Mesothelial cell of epicardium (in vitro differentiated cells): Measurements from ENCODE around the gene LAX1. TPM values are rescaled to one million over a fixed set of nuclear protein-coding genes. Genes with fewer than 3 reads are reported as not detected.

Experiments used
- DNase-seq, 2 experiments: peaks; one replicate each; pipeline ENCODE4 v3.0.0; 2021; ENCODE audit warnings: low spot score in 2 of 2; ENCODE audit not compliant: unreplicated experiment in 2 of 2
- H3K27ac Mint-ChIP-seq: 2 replicates; pipeline ENCODE4 v1.8.0; 2021; ENCODE audit warnings: mixed read lengths
- H3K27me3 Mint-ChIP-seq: 2 replicates; pipeline ENCODE4 v1.8.0; 2021; ENCODE audit warnings: low read depth, mixed read lengths
- H3K36me3 Mint-ChIP-seq: 2 replicates; pipeline ENCODE4 v1.8.0; 2021; ENCODE audit warnings: mixed read lengths
- H3K4me1 Mint-ChIP-seq: 2 replicates; pipeline ENCODE4 v1.8.0; 2021; ENCODE audit warnings: mixed read lengths
- H3K4me3 Mint-ChIP-seq: 2 replicates; pipeline ENCODE4 v1.8.0; 2021; ENCODE audit warnings: mild to moderate bottlenecking, moderate library complexity, mixed read lengths
- H3K9me3 Mint-ChIP-seq: 2 replicates; pipeline ENCODE4 v1.8.0; 2021; ENCODE audit warnings: mixed read lengths
- CTCF ChIP-seq: fragments of 200-600 bp; sonication (generic); IDR thresholded peaks from one replicate; pipeline ENCODE4 v1.5.0; 2021; ENCODE audit warnings: antibody characterized with exemption; ENCODE audit not compliant: unreplicated experiment
- total RNA-seq: library from RNA; stranded (reverse); gene quantifications from 3 replicates; pipeline ENCODE4 v1.2.1, GENCODE V29; 2021

Gene LAX1
- total RNA-seq: 0.07 TPM in 1 of 3 replicates, not detected in the others

GRCh38 chr1:203765029-203765837 is at the start of gene LAX1:
Gene LAX1, plus strand, starts transcription at chr1:203765183. Its CDS starts 383 bp downstream, at chr1:203765566.
- Mint-ChIP-seq H3K27me3 (no peaks in the 10 kb centered on the region), H3K4me1 (peaks cover 5% of the 10 kb centered on the region)
- no peak for DNase-seq

GRCh38 chr1:203717120-203717519 is 47.9 kb upstream of the LAX1 start:
- no peak for DNase-seq
- Mint-ChIP-seq H3K4me3 (no peak overlapping the region), H3K4me1 (no peaks in the 10 kb centered on the region), H3K27me3 (no peaks in the 10 kb centered on the region), H3K9me3 (no peaks in the 10 kb centered on the region), H3K36me3 (peaks cover 54% of the 10 kb centered on the region), H3K27ac (no peak overlapping the region)
- no peak for TF ChIP-seq CTCF

More at GRCh38 chr1:203765029-203765837, at the start of gene LAX1:
- Mint-ChIP-seq H3K27ac (no peak within 1 kb of the TSS), H3K36me3 (no peaks in the 10 kb centered on the region), H3K9me3 (no peaks in the 10 kb centered on the region), H3K4me3 (no peak within 1 kb of the TSS)
- TF ChIP-seq CTCF: no peak

- Mint-ChIP-seq H3K9me3 (no peaks in the 10 kb centered on the region), H3K4me1 (no peaks in the 10 kb centered on the region), H3K4me3 (no peak overlapping the region), H3K27ac (no peak overlapping the region), H3K36me3 (peaks cover 53% of the 10 kb centered on the region), H3K27me3 (no peaks in the 10 kb centered on the region)
- no peak for TF ChIP-seq CTCF
- no peak for DNase-seq
Measured at GRCh38 chr1:203720242-203720641, 44.7 kb upstream of the LAX1 start.

- Mint-ChIP-seq H3K36me3 (peaks cover 62% of the 10 kb centered on the region), H3K4me3 (no peak overlapping the region), H3K27me3 (no peaks in the 10 kb centered on the region), H3K9me3 (no peaks in the 10 kb centered on the region), H3K27ac (no peak overlapping the region), H3K4me1 (no peaks in the 10 kb centered on the region)
- no peak for TF ChIP-seq CTCF
- DNase-seq: no peak
Measured at GRCh38 chr1:203722909-203723308, 42.1 kb upstream of the LAX1 start.

GRCh38 chr1:203726417-203726867 is 38.5 kb upstream of the LAX1 start:
- H3K9me3 Mint-ChIP-seq: no peaks in the 10 kb centered on the region
- no peaks in the 10 kb centered on the region for H3K27me3 Mint-ChIP-seq
- H3K4me3 Mint-ChIP-seq: no peak overlapping the region
- no peak overlapping the region for H3K27ac Mint-ChIP-seq
- DNase-seq: no peak
- H3K36me3 Mint-ChIP-seq: peaks cover 56% of the 10 kb centered on the region
- H3K4me1 Mint-ChIP-seq: no peaks in the 10 kb centered on the region
- no peak for TF ChIP-seq CTCF
